BE2C (cell line): ENCODE results near the gene FTSJ3.
A peak's percentile ranks its signal among the peaks of the same experiment; 100 is the strongest.

Experiments
- DNase-seq: peaks from one replicate; pipeline ENCODE4 v3.0.0-alpha.2; 2020
- H3K27me3 ChIP-seq: fragments of 250-450 bp; sonication (Bioruptor Pico); 2 replicates; pipeline ENCODE4 v1.5.1; 2020; ENCODE audit warnings: mild to moderate bottlenecking
- H3K36me3 ChIP-seq: fragments of 250-450 bp; sonication (Bioruptor Pico); 2 replicates; pipeline ENCODE4 v1.5.1; 2020; ENCODE audit warnings: mild to moderate bottlenecking
- H3K4me1 ChIP-seq: fragments of 250-450 bp; sonication (Bioruptor Pico); 2 replicates; pipeline ENCODE4 v1.5.1; 2020
- H3K4me3 ChIP-seq: 2 replicates; pipeline ENCODE4 v1.5.1; 2011; ENCODE audit warnings: low read depth, low read length
- H3K9me3 ChIP-seq: fragments of 250-450 bp; sonication (Bioruptor Pico); 2 replicates; pipeline ENCODE4 v1.5.1; 2020
- TF ChIP-seq, protein P1 (sequence below): IDR thresholded peaks from 2 replicates; pipeline ENCODE4 v1.5.1; 2012; ENCODE audit warnings: mild to moderate bottlenecking, low read depth, low read length

FTSJ3 gene

DNA sequence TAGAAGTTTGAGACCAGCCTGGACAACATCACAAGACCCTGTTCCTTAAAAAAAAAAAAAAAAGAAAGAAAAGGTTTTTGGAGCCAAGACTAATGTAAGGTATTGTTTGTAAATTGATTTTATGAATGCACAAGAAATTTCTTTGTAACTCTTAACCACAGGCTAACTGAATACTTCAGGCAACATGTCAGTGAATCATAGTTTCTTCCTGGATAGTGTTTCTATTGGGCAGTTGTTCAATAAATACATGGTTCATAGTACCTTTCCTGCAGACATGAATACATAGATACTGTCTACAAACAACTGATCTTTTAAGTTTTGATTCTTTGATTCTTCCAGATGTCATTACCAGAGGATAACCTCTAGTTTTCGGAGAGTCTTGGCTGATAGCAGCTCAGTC lies 41.9 kb downstream of the FTSJ3 start:
- TF ChIP-seq, protein P1, sequence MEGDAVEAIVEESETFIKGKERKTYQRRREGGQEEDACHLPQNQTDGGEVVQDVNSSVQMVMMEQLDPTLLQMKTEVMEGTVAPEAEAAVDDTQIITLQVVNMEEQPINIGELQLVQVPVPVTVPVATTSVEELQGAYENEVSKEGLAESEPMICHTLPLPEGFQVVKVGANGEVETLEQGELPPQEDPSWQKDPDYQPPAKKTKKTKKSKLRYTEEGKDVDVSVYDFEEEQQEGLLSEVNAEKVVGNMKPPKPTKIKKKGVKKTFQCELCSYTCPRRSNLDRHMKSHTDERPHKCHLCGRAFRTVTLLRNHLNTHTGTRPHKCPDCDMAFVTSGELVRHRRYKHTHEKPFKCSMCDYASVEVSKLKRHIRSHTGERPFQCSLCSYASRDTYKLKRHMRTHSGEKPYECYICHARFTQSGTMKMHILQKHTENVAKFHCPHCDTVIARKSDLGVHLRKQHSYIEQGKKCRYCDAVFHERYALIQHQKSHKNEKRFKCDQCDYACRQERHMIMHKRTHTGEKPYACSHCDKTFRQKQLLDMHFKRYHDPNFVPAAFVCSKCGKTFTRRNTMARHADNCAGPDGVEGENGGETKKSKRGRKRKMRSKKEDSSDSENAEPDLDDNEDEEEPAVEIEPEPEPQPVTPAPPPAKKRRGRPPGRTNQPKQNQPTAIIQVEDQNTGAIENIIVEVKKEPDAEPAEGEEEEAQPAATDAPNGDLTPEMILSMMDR = no peak
- no peak for DNase-seq
- no peak overlapping the region for H3K4me3 ChIP-seq
- H3K4me1 ChIP-seq = no peaks in the 10 kb centered on the region
- H3K9me3 ChIP-seq = no peaks in the 10 kb centered on the region
- H3K27me3 ChIP-seq = no peaks in the 10 kb centered on the region
- peaks cover 83% of the 10 kb centered on the region for H3K36me3 ChIP-seq

DNA sequence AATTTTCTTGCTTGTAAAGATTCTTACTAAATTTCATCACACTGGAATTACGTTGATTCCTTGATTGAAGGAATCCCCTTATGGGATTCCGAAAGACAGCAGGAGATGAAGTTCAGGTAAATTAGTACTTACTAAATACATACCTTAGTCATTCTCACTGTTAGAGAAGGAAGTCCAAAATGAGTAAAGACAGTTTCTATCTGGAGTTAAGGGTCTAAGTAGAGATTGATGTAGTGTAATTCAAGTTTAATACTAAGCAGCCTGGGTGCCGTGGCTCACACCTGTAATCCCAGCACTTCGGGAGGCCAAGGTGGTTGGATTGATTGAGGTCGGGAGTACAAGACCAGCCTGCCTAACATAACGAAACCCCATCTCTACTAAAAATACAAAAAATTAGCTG lies 43.9 kb downstream of the FTSJ3 start:
- no peaks in the 10 kb centered on the region for H3K4me1 ChIP-seq
- H3K9me3 ChIP-seq = no peaks in the 10 kb centered on the region
- H3K4me3 ChIP-seq = no peak overlapping the region
- TF ChIP-seq, protein P1 = no peak
- H3K27me3 ChIP-seq = no peaks in the 10 kb centered on the region
- H3K36me3 ChIP-seq = peaks cover 78% of the 10 kb centered on the region
- no peak for DNase-seq

DNA sequence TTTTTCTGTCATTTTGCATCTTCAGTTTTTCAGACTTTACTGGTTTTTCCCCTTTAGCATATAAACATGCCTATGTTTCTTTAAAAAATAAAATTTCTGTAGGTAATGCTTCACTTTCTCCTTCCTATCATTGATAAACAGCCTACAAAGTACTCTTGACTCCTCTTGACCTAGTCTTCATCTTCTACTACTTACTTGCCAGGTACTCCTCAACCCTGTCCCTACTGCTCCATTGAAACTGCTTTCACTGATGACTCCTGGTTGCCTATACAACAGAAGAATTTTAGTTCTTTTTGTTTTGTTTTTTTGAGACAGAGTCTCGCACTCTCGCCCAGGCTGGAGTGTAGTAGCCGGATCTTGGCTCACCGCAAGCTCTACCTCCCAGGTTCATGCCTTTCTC lies 46.5 kb downstream of the FTSJ3 start:
- no peak for DNase-seq
- Histone ChIP-seq H3K9me3 (no peaks in the 10 kb centered on the region), H3K4me1 (peaks cover 3% of the 10 kb centered on the region), H3K36me3 (peaks cover 72% of the 10 kb centered on the region), H3K27me3 (no peaks in the 10 kb centered on the region), H3K4me3 (no peak overlapping the region)
- TF ChIP-seq, protein P1 = no peak

DNA sequence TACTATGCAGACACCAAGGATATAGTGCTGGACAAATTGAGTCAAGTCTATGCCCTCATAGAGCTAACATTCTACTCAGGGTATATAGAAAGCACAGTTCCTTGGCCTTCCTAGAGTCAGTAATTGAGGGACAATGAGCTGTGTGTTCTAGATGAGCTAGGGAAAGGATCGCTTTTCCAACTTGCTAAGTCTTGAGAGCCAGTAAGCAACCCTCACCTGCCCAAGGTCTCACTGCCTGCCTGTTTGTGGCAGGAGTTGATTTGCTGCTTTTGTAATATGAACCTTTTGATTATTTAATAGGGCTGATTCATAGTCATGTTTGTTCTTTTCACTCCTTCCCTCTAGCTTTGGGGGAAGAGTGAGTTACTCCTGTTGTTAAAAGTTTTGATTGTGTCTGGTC lies 47.0 kb downstream of the FTSJ3 start:
- TF ChIP-seq, protein P1 = no peak
- Histone ChIP-seq H3K27me3 (no peaks in the 10 kb centered on the region), H3K9me3 (no peaks in the 10 kb centered on the region), H3K4me1 (peaks cover 4% of the 10 kb centered on the region), H3K4me3 (no peak overlapping the region), H3K36me3 (peaks cover 72% of the 10 kb centered on the region)
- no peak for DNase-seq

DNA sequence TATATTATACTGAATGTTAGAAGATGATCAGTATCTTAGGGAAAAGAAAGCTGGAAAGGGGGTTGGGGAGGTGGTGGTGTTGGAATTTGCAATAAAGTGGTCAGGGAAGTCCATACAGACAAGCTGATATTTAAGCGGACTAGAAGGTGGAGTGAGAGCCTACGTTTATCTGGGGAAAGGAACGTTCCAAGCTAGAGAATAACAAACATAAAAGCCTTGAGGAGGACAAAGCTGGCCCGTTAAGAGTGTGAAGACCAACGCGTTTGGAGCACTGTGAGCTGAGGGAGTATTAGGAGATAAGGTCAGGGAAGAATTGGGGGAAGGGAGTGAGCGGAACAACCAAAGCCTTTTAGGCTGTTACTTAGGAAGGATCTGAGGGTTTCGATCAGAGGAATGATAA lies 52.0 kb downstream of the FTSJ3 start:
- Histone ChIP-seq H3K4me3 (peak overlapping the region; percentile 100), H3K36me3 (peaks cover 39% of the 10 kb centered on the region), H3K27me3 (no peaks in the 10 kb centered on the region), H3K4me1 (peaks cover 4% of the 10 kb centered on the region), H3K9me3 (no peaks in the 10 kb centered on the region)
- no peak for DNase-seq
- TF ChIP-seq, protein P1 = no peak

DNA sequence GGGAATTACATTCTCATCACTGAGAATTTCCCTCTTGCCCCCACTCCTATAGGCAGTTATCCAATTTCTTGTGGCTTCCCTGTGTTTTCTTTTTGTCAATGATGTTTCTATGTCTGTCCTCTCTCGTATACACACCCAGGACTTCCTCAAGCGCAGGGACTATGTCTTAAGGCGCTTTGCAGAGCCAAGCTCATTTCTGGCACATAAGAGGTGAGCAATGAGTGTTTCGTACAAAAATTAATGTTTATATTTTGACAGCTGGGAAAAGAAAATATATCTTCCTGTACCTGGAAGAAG lies 52.5 kb downstream of the FTSJ3 start:
- Histone ChIP-seq H3K4me3 (peak overlapping the region; percentile 100), H3K9me3 (no peaks in the 10 kb centered on the region), H3K36me3 (peaks cover 39% of the 10 kb centered on the region), H3K4me1 (peaks cover 4% of the 10 kb centered on the region), H3K27me3 (no peaks in the 10 kb centered on the region)
- TF ChIP-seq, protein P1 = no peak
- no peak for DNase-seq
